ENCODE data around the gene HLA-DOB. TPM values are rescaled to one million over a fixed set of nuclear protein-coding genes. Genes with fewer than 3 reads are reported as not detected.
A peak's percentile ranks its signal among the peaks of the same experiment; 100 is the strongest.

The HLA-DOB gene
- total RNA-seq, 3 donors from 2014 or later, result 1.5 to 2.0 TPM; not detected in 1

DNA sequence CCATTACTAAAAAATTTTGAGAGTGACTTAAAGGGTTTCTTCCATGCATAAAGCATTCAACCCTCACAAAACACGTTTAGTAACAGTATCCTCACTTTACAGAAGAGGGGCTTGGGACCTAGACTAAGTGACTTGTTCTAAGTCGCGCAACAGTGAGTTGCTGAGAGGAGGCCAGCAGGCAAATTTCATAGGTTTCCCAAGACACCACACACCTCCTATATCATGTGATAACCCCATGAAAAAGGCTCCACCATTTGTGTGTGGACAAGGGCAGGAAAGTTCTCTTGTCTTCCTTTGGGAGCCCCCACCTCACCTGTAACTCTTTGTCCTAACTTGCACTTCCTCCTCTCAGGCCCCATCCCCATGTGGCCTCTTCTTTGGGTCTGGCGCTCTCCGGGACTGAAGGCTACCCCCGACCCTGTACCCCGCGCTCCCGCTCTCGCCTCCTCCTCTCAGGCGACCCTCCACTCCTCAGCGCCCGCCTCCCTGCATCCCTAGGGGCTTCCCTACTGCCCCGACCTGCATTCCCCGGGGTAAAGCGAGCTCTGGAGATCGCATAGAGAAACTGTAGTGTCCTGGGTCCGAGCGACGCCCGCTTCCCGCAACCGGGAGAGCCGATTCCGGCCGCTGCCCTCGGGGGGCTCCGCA lies 26.7 kb upstream of the HLA-DOB start:
- Histone ChIP-seq H3K9me3 (no peaks in the 10 kb centered on the region), H3K4me3 (peak overlapping the region; percentile 63 to 89 (median 84)), H3K36me3 (peaks cover 4% of the 10 kb centered on the region), H3K27me3 (no peaks in the 10 kb centered on the region), H3K4me1 (peaks cover 0 to 8% of the 10 kb centered on the region in 2 donors), H3K27ac (peak overlapping the region; percentile 92 to 97)
- intact Hi-C loops (cut with DNase I; ENCODE audit: low total_unique reads), result no loop called here
- no peak for DNase-seq (ENCODE audit: low spot score in 2 of 2)
- TF ChIP-seq POLR2AphosphoS5 (IDR thresholded peaks at IDR 0.05) (no peak), CTCF (IDR thresholded peaks at IDR 0.05) (no peak), POLR2A (IDR thresholded peaks at IDR 0.05) (no peak)

GRCh38 chr6:32842690-32843089 lies 25.9 kb upstream of the HLA-DOB start:
- no peaks in the 10 kb centered on the region for H3K9me3 ChIP-seq
- TF ChIP-seq POLR2A (IDR thresholded peaks at IDR 0.05), result no peak
- no peak for TF ChIP-seq CTCF (IDR thresholded peaks at IDR 0.05)
- TF ChIP-seq POLR2AphosphoS5 (IDR thresholded peaks at IDR 0.05), result no peak
- peaks cover 0 to 10% of the 10 kb centered on the region in 2 donors for H3K4me1 ChIP-seq
- peak overlapping the region; percentile 28 to 97 for H3K27ac ChIP-seq
- H3K4me3 ChIP-seq, result peak overlapping the region; percentile 63 to 89 (median 84)
- no peaks in the 10 kb centered on the region for H3K27me3 ChIP-seq
- H3K36me3 ChIP-seq, result peaks cover 4% of the 10 kb centered on the region
- intact Hi-C loops (cut with DNase I; ENCODE audit: low total_unique reads), result no loop called here
- DNase-seq (ENCODE audit: low spot score in 2 of 2), result peak in 1 of 2 donors; percentile 13

DNA sequence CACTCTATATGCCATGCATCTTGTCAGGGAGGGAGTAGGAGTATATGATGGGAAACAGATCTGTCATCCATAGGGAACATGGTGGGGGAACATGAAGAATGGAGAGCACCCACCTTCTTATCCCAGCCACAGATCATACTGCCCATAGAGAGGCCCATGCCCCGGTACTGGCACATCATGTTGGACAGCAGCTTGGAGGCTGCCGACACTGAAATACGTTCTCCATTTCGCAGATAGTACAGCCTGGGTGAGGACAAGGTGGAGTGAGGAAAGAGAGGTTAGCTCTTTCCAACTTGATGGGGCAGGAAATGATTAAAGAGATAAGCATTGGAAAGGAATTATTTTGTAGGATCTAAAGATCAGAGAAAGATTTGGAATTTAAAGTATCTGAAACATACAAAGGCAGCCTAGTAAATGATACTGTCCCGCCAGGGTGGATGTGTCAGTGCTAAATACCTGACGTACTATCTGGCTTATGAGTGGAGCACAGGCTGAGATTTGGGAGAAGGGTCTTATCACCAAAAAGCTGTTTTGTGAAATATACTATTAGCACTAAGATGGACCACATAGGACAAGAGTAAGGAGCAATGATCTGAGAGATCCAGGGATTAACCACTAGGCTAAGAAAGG lies 25.3 kb upstream of the HLA-DOB start:
- TF ChIP-seq POLR2AphosphoS5 (IDR thresholded peaks at IDR 0.05) (no peak), POLR2A (IDR thresholded peaks at IDR 0.05) (no peak), CTCF (IDR thresholded peaks at IDR 0.05) (no peak)
- H3K27ac ChIP-seq, result peak overlapping the region; percentile 28 to 97
- DNase-seq (ENCODE audit: low spot score in 2 of 2), result peak in 1 of 2 donors; percentile 3
- H3K36me3 ChIP-seq, result peaks cover 4% of the 10 kb centered on the region
- no peaks in the 10 kb centered on the region for H3K27me3 ChIP-seq
- H3K9me3 ChIP-seq, result no peaks in the 10 kb centered on the region
- H3K4me3 ChIP-seq, result peak overlapping the region in 1 of 3 donors; percentile 89
- peaks cover 0 to 15% of the 10 kb centered on the region in 2 donors for H3K4me1 ChIP-seq
- intact Hi-C loops (cut with DNase I; ENCODE audit: low total_unique reads), result no loop called here

- no peaks in the 10 kb centered on the region for H3K9me3 ChIP-seq
- no peaks in the 10 kb centered on the region for H3K36me3 ChIP-seq
- peak in 1 of 2 donors; percentile 13 for DNase-seq (ENCODE audit: low spot score in 2 of 2)
- H3K27me3 ChIP-seq, result no peaks in the 10 kb centered on the region
- intact Hi-C loops (cut with DNase I; ENCODE audit: low total_unique reads), result no loop called here
- no peak for TF ChIP-seq CTCF (IDR thresholded peaks at IDR 0.05)
- TF ChIP-seq POLR2AphosphoS5 (IDR thresholded peaks at IDR 0.05), result no peak
- no peak for TF ChIP-seq POLR2A (IDR thresholded peaks at IDR 0.05)
- no peak overlapping the region for H3K4me3 ChIP-seq
- no peak overlapping the region for H3K27ac ChIP-seq
- peaks cover 0 to 15% of the 10 kb centered on the region in 2 donors for H3K4me1 ChIP-seq
Observed at GRCh38 chr6:32840604-32841246, 23.9 kb upstream of the HLA-DOB start.

DNA sequence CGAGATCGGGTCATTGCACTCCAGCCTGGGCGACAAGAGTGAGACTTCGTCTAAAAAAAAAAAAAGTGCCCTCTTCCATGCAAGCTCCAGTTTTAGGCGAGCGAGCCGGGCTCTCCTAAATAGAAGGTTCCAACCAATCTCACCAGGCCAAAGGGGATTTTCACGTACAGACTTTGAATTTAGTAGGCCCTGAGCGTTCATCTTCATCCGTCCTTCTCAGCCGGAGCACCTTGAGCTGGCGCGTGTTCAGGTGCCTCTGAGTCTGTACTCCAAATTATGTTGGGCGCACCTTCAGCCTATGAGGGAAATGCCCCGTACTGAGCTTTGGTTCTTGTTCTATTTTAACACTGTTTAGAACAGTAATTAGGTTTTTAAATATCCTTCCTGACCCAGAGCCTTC lies 22.6 kb upstream of the HLA-DOB start:
- Histone ChIP-seq H3K9me3 (no peaks in the 10 kb centered on the region), H3K36me3 (no peaks in the 10 kb centered on the region), H3K4me3 (no peak overlapping the region), H3K4me1 (peaks cover 0 to 15% of the 10 kb centered on the region in 2 donors), H3K27me3 (no peaks in the 10 kb centered on the region), H3K27ac (peak overlapping the region; percentile 92 to 94)
- intact Hi-C loops (cut with DNase I; ENCODE audit: low total_unique reads), result no loop called here
- TF ChIP-seq POLR2A (IDR thresholded peaks at IDR 0.05) (no peak), POLR2AphosphoS5 (IDR thresholded peaks at IDR 0.05) (no peak), CTCF (IDR thresholded peaks at IDR 0.05) (no peak)
- no peak for DNase-seq (ENCODE audit: low spot score in 2 of 2)
